ENCODE results near the gene SHC2.

The SHC2 gene

GRCh38 chr19:495402-496111 lies 34.7 kb upstream of the SHC2 start:
- no peak overlapping the region for H3K4me3 Mint-ChIP-seq
- H3K4me1 Mint-ChIP-seq (ENCODE audit: low read depth), result peaks cover 7% of the 10 kb centered on the region
- H3K27ac Mint-ChIP-seq, result no peak overlapping the region
- H3K36me3 Mint-ChIP-seq (ENCODE audit: low read depth), result no peaks in the 10 kb centered on the region
- no peaks in the 10 kb centered on the region for H3K9me3 Mint-ChIP-seq
- H3K27me3 Mint-ChIP-seq, result peaks cover 7% of the 10 kb centered on the region

DNA sequence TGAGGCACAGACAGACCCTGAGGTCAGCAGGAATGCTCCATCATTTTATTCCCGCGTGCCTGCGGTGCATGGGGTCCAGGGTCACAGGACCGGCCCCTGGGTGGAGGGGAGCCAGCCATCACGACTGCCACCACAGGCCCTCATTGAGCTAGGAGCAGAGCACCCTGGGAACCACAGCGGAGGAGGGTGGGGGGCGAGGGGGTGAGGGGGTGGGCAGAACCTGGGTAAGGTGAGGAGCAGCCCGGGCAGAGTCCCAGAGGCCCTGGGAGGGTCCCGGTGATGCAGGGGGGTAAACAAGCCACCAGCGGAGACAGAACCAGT lies 34.2 kb upstream of the SHC2 start:
- Mint-ChIP-seq H3K27ac (no peak overlapping the region), H3K36me3 (ENCODE audit: low read depth) (no peaks in the 10 kb centered on the region), H3K27me3 (peaks cover 7% of the 10 kb centered on the region)

DNA sequence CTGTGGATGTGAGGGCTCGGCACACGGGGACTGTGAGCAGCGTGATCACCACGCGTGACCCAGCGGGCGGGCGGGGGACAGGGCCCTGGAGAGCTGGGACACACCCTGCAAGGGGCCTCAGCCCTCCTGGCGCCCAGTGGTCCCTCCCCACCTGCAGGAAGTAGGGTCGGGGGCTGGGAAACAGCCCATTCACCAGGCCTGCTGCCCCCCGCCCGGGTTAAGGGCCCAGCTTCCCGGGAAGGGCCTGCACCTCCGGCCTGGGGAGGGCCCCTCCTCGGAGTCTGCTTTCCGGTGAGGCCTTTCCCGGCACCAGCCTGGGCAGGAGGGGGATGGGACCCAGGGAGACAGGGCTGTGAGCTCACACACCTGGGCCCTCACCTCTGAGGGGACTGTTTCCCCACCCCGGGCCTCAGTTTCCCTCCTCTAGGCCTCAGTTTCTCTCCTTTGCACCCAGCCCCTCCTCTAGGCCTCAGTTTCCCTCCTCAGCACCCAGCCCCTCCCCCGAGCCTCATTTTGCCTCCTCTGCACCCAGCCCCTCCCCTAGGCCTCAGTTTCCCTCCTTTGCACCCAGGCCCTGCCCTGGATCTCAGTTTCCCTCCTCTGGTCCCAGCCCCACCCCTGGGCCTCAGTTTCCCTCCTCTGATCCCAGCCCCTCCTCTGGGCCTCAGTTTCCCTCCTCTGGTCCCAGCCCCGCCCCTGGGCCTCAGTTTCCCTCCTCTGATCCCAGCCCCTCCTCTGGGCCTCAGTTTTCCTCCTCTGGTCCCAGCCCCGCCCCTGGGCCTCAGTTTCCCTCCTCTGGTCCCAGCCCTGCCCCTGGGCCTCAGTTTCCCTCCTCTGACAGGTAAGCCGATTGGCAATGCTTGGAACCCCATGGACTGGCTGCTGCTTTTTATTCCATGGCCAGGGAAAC lies 33.6 kb upstream of the SHC2 start:
- Mint-ChIP-seq H3K36me3 (ENCODE audit: low read depth) (no peaks in the 10 kb centered on the region), H3K4me3 (no peak overlapping the region), H3K27ac (no peak overlapping the region), H3K4me1 (ENCODE audit: low read depth) (peaks cover 17% of the 10 kb centered on the region), H3K9me3 (no peaks in the 10 kb centered on the region), H3K27me3 (peaks cover 5% of the 10 kb centered on the region)

More for the DNA sequence above, 34.2 kb upstream of the SHC2 start:
- Mint-ChIP-seq H3K9me3 (no peaks in the 10 kb centered on the region), H3K4me3 (no peak overlapping the region), H3K4me1 (ENCODE audit: low read depth) (peaks cover 11% of the 10 kb centered on the region)

GRCh38 chr19:493391-494170 lies 32.7 kb upstream of the SHC2 start:
- no peaks in the 10 kb centered on the region for H3K27me3 Mint-ChIP-seq
- H3K9me3 Mint-ChIP-seq, result no peaks in the 10 kb centered on the region
- no peak overlapping the region for H3K4me3 Mint-ChIP-seq
- no peak overlapping the region for H3K27ac Mint-ChIP-seq
- H3K36me3 Mint-ChIP-seq (ENCODE audit: low read depth), result no peaks in the 10 kb centered on the region
- peaks cover 18% of the 10 kb centered on the region for H3K4me1 Mint-ChIP-seq (ENCODE audit: low read depth)

DNA sequence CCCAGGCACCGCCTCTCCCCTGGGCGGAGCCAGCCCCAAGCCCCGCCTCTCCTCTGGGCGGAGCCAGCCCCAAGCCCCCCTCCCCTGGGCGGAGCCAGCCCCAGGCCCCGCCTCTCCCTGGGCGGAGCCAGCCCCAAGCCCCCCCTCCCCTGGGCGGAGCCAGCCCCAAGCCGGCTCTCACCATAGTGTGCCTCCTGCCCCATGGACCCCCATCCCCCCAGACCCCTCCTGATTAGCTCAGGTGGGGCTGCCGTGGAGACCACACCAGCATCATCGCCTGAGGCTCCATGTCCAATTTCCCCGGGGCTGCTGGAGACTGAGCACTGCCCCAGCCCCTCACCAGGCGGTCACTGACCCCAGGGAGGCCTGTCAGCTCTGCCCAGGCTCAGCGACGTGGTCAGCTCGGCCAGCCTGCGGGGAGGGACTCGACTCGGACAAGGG lies 31.3 kb upstream of the SHC2 start:
- H3K27me3 Mint-ChIP-seq, result no peaks in the 10 kb centered on the region
- H3K36me3 Mint-ChIP-seq (ENCODE audit: low read depth), result no peaks in the 10 kb centered on the region
- no peak overlapping the region for H3K4me3 Mint-ChIP-seq
- no peak overlapping the region for H3K27ac Mint-ChIP-seq
- peaks cover 20% of the 10 kb centered on the region for H3K4me1 Mint-ChIP-seq (ENCODE audit: low read depth)
- H3K9me3 Mint-ChIP-seq, result no peaks in the 10 kb centered on the region

GRCh38 chr19:491146-491741 lies 30.4 kb upstream of the SHC2 start:
- Mint-ChIP-seq H3K36me3 (ENCODE audit: low read depth) (no peaks in the 10 kb centered on the region), H3K9me3 (no peaks in the 10 kb centered on the region), H3K27ac (no peak overlapping the region), H3K4me3 (no peak overlapping the region), H3K4me1 (ENCODE audit: low read depth) (peaks cover 20% of the 10 kb centered on the region), H3K27me3 (peaks cover 2% of the 10 kb centered on the region)

DNA sequence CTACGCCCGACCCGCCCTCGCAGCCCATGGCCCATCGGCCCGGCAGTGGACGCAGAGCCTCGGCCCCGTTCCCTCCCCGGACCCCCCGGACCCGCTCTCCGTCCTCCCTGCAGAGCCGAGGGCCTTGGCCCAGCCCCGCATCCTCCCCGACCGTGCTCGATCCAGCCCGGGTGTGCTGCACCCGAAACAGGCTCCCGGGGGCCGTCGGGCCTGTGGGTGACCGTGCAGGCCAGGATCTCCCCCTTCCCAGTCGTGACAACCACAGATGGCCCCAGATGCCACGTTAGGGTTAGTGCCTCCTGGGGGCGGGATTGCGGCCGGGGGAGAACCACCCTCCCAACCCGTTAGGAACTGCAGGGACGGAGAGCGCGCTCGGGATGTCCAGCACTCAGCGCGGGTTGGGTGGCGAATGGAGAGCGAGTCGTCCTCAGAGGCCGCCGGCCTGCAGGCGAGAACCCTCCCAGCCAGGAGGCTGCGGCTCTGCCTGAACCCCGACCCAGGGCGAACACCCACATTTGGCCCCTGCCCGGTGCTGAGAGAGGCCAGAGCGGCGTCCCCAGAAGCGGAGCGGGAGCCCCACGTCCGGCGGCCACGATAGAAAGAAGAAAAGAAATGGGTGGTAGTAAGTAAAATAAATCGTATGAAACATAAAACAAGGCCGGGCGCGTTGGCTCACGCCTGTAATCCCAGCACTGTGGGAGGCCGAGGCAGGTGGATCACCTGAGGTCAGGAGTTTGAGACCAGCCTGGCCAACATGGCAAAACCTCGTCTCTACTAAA lies 28.8 kb upstream of the SHC2 start:
- Mint-ChIP-seq H3K4me3 (peak overlapping the region; percentile 66), H3K36me3 (ENCODE audit: low read depth) (no peaks in the 10 kb centered on the region), H3K27me3 (peaks cover 14% of the 10 kb centered on the region), H3K27ac (no peak overlapping the region), H3K9me3 (no peaks in the 10 kb centered on the region), H3K4me1 (ENCODE audit: low read depth) (peaks cover 20% of the 10 kb centered on the region)

DNA sequence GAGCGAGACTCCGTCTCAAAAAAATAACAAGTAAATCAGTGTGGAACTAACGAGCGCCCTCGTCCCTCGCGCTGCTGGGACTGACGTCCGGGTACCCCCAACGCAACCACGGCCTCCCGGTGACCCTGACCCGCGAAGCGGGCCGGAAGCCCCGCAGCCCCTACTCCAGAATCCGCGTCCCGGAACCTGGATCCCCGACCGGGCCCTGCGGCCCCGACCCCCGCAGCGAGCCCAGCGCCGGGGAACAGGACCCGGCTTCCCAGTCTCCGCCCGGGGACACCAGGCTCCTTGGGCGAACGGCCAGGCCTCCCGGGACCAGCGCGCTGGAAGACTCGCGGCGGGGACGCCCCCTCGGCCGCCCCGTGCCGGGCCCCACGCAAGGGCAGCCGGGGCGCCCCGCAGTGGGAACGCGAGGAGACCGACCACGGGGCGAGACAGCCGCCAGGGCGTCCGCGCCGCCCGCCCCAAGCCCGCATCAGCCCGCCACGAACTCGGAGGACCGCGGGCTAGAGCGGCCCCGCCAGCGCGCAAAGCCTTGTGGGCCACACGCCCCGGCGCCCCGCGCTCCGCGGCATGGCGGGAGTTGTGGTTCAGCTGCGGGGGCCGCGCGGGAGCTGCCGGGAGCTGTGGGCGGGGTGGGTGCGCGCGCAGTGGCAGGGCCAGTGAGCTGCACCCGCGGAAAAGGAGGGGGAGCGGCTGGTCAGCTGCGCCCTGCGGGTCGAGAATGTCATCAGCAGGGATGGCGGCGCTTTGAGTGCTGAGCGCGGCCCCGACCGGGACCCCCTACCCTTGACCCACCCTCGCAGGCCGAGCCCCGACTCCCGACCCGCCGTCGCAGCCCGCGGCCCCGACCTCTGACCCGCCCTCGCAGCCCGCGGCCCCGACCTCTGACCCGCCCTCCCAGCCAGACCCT lies 27.9 kb upstream of the SHC2 start:
- H3K4me1 Mint-ChIP-seq (ENCODE audit: low read depth), result peaks cover 19% of the 10 kb centered on the region
- no peaks in the 10 kb centered on the region for H3K9me3 Mint-ChIP-seq
- no peaks in the 10 kb centered on the region for H3K36me3 Mint-ChIP-seq (ENCODE audit: low read depth)
- H3K27me3 Mint-ChIP-seq, result peaks cover 14% of the 10 kb centered on the region
- H3K27ac Mint-ChIP-seq, result peak overlapping the region; percentile 85
- H3K4me3 Mint-ChIP-seq, result peak overlapping the region; percentile 83

- H3K4me1 Mint-ChIP-seq (ENCODE audit: low read depth), result peaks cover 22% of the 10 kb centered on the region
- H3K27me3 Mint-ChIP-seq, result peaks cover 15% of the 10 kb centered on the region
- H3K4me3 Mint-ChIP-seq, result no peak overlapping the region
- peaks cover 7% of the 10 kb centered on the region for H3K36me3 Mint-ChIP-seq (ENCODE audit: low read depth)
- H3K9me3 Mint-ChIP-seq, result peaks cover 9% of the 10 kb centered on the region
- H3K27ac Mint-ChIP-seq, result no peak overlapping the region
Measured at GRCh38 chr19:485583-486236, 24.9 kb upstream of the SHC2 start.

- Mint-ChIP-seq H3K36me3 (ENCODE audit: low read depth) (peaks cover 13% of the 10 kb centered on the region), H3K9me3 (peaks cover 14% of the 10 kb centered on the region), H3K27me3 (peaks cover 21% of the 10 kb centered on the region), H3K27ac (no peak overlapping the region), H3K4me1 (ENCODE audit: low read depth) (peaks cover 25% of the 10 kb centered on the region), H3K4me3 (no peak overlapping the region)
Measured at GRCh38 chr19:485077-485476, 24.2 kb upstream of the SHC2 start.

GRCh38 chr19:484494-484893 lies 23.7 kb upstream of the SHC2 start:
- Mint-ChIP-seq H3K9me3 (peaks cover 14% of the 10 kb centered on the region), H3K27me3 (peaks cover 21% of the 10 kb centered on the region), H3K36me3 (ENCODE audit: low read depth) (peaks cover 16% of the 10 kb centered on the region), H3K4me3 (no peak overlapping the region), H3K27ac (no peak overlapping the region), H3K4me1 (ENCODE audit: low read depth) (peaks cover 23% of the 10 kb centered on the region)

- peaks cover 21% of the 10 kb centered on the region for H3K27me3 Mint-ChIP-seq
- no peak overlapping the region for H3K4me3 Mint-ChIP-seq
- H3K4me1 Mint-ChIP-seq (ENCODE audit: low read depth), result peaks cover 22% of the 10 kb centered on the region
Measured at GRCh38 chr19:483332-484072, 22.7 kb upstream of the SHC2 start.

More at GRCh38 chr19:483332-484072, 22.7 kb upstream of the SHC2 start:
- no peak overlapping the region for H3K27ac Mint-ChIP-seq
- peaks cover 14% of the 10 kb centered on the region for H3K9me3 Mint-ChIP-seq
- H3K36me3 Mint-ChIP-seq (ENCODE audit: low read depth), result peaks cover 16% of the 10 kb centered on the region

All from stimulated activated naive CD8-positive, alpha-beta T cell treated with anti-CD3 and anti-CD28 coated beads, Interleukin-15, Interleukin-2, amounts not matched to agents 100 ng/mL and 50 ng/mL, for 24 hours (primary cell).